Fibroblast of lung (primary cell): Measurements from ENCODE around the gene MTAP.

Experiments used
- EZH2 ChIP-seq: IDR thresholded peaks from 2 replicates; pipeline ENCODE4 v1.5.1; 2012; ENCODE audit warnings: low read length, control low read depth, mild to moderate bottlenecking; ENCODE audit errors: missing control alignments
- TF ChIP-seq, protein P1 (sequence below), 2 donors: IDR thresholded peaks in 1 of 2; conservative IDR thresholded peaks in 1 of 2; 1 replicate in 1 of 2; 2 replicates in 1 of 2; pipeline ENCODE4 v1.5.1; 2011 to 2012; ENCODE audit warnings: low read length in 2 of 2, control low read depth in 1 of 2, inconsistent platforms in 1 of 2, low read depth in 1 of 2, mild to moderate bottlenecking in 1 of 2

DNA sequence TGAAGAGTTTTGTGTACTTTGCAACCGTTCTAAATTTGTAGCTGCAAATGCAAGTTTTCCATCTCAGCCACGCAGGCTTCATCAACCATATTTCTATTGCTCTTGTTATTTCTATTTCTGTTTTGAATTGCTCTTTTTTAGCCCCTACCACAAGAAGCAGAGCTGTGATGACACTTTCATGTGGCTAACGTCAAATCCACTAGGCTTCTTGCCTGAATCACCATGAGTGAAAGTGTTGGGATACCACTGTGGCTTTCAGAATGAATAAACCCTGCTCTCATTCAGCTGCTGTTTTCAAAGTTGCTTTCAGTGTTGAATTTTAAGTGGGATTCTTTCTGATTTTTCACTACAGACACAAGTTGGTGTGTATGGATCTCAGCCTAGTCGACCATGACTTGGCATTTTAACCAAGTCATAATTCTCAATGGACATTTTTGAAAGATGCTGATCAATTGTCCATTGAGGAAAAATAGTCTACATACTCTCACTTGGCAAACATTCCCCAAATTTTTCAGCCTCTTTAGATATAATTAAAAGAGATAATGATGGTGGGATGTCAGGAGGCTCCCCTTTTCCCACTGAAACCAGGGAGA lies 41.0 kb upstream of the MTAP start:
- TF ChIP-seq, protein P1, sequence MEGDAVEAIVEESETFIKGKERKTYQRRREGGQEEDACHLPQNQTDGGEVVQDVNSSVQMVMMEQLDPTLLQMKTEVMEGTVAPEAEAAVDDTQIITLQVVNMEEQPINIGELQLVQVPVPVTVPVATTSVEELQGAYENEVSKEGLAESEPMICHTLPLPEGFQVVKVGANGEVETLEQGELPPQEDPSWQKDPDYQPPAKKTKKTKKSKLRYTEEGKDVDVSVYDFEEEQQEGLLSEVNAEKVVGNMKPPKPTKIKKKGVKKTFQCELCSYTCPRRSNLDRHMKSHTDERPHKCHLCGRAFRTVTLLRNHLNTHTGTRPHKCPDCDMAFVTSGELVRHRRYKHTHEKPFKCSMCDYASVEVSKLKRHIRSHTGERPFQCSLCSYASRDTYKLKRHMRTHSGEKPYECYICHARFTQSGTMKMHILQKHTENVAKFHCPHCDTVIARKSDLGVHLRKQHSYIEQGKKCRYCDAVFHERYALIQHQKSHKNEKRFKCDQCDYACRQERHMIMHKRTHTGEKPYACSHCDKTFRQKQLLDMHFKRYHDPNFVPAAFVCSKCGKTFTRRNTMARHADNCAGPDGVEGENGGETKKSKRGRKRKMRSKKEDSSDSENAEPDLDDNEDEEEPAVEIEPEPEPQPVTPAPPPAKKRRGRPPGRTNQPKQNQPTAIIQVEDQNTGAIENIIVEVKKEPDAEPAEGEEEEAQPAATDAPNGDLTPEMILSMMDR (conservative IDR thresholded peaks at IDR 0.05 in 1 of 2, IDR thresholded peaks at IDR 0.05 in 1 of 2; ENCODE audit: low read depth in 1 of 2, low read length in 2 of 2) = no peak
- no peak for TF ChIP-seq EZH2
